HG03520 (cell line): ENCODE measurements around the gene FHL3.
"Not testable (repeated sequence)": the region's sequence is repeated elsewhere in the genome, so short reads cannot be mapped to it uniquely, and the experiment has no call there.

ENCODE experiments used
- ATAC-seq: cut with Tn5 transposase; IDR thresholded peaks from one replicate; pipeline ENCODE4 v1.9.1; 2021; ENCODE audit warnings: mild to moderate bottlenecking, moderate library complexity; ENCODE audit not compliant: unreplicated experiment

Gene FHL3

DNA sequence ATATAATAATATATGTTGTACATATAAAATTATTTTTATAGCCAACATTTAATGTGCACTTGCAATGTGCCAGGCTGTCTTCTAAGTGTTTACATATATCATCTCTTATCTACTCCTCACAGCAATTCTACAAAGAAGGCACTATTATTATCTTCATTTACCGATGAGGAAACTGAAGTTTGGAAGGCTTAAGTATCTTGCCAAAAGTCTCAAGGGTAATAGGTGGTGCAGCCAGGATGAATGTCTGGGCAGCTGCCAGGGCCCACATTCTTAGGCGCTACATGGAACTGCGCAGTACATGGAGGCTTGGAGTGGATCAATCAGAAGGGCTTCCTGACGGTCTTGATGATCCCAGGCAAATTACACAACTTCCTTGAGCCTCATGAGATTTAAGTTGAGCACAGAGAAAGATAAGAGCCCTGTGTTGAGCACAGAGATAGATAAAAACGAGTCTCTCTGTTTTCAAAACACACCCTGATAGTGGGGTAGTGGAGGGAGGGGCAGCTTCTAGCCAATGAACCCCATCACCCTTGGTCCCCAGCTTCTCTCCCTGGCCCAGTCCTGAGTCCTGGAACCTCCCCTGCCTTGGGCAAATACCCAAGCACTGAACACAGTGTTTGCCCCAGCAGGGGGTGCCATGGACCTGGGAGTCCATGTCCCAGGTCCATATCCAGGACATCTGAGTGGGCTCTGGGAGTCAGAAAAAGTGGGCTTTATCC is 32.1 kb upstream of the FHL3 start:
- no peak for ATAC-seq

- ATAC-seq, result no peak
Measured at GRCh38 chr1:38034871-38035270, 29.6 kb upstream of the FHL3 start.

- not testable (repeated sequence) for ATAC-seq
Measured at GRCh38 chr1:38032992-38033391, 27.7 kb upstream of the FHL3 start.

GRCh38 chr1:38031513-38031866 is 26.2 kb upstream of the FHL3 start:
- no peak for ATAC-seq

- no peak for ATAC-seq
Measured at GRCh38 chr1:38030596-38031512, 25.5 kb upstream of the FHL3 start.

GRCh38 chr1:38029685-38030511 is 24.6 kb upstream of the FHL3 start:
- no peak for ATAC-seq

GRCh38 chr1:38029081-38029681 is 23.9 kb upstream of the FHL3 start:
- no peak for ATAC-seq

- peak; percentile 5 for ATAC-seq
Measured at GRCh38 chr1:38028671-38029070, 23.4 kb upstream of the FHL3 start.

DNA sequence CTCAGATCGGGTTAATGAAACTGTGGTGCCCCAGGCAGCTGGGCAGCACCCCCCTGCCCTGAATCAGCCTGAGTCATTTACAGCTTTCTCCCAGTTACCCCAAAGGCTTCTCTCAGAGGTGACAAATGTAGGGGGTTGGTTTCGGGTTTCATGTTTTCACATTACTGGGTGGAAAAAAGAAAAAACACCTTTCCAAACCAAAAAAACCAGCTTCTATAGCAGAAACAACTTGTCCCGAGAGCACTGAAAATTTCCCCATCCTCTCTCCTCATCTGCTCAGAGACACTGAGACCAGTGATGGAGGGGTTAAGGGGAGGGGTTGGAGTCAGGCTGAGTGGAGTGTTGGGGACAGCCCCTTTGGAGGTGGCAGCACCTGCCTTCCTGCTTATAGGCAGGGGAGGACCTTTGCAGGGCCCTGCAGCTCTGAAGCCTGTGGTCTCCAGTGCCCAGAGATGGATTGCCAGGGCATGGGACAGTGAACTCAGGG is 22.8 kb upstream of the FHL3 start:
- ATAC-seq, result peak; percentile 65

GRCh38 chr1:38027201-38028104 is 22.1 kb upstream of the FHL3 start:
- no peak for ATAC-seq

DNA sequence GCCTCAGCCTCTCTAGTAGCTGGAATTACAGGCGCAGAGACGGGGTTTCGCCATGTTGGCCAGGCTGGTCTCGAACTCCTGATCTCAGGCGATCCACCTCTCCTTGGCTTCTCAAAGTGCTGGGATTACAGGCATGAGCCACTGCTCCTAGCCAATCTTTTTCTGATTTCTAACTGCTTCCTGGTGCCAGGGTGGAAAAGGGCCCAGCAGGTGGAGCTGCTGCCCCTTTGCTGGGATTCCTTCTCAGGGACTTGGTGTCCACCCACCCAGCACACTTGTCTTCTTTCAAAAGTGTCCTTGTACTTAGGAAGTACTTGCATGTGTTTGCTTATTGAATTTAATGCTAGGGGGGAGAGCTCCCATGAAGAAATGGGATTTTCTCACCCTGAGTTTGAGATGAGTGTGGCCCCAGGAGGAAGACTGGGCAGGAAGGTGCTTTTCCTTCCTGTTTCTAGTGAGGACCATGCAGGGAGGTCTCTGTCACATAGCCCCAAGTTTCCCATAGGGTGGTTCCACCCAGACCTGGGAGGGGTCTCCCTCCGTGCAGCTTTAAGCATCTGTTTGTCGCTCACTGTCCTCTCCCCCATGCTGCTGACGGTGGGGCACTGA is 21.4 kb upstream of the FHL3 start:
- ATAC-seq, result no peak

DNA sequence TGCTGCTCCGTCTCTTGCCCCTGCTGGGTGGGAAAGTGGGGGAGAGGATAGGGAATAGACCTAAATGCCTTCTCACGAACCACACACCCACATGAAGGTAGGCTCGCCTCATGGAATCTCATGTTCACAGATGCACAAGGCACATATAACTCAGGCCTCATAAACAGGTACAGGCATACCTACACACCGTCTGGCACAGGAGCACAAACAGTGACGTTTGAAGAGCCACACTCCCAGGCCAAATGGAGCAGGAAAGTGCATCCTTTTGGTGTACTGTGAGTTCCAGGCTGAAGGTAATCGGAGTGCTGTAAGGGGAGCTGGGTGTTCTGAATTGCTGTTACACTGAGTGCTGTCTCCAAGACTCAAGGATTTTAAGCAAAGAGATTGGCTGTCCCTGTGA is 20.4 kb upstream of the FHL3 start:
- no peak for ATAC-seq

- ATAC-seq, result no peak
Measured at GRCh38 chr1:38025233-38025632, 19.9 kb upstream of the FHL3 start.

DNA sequence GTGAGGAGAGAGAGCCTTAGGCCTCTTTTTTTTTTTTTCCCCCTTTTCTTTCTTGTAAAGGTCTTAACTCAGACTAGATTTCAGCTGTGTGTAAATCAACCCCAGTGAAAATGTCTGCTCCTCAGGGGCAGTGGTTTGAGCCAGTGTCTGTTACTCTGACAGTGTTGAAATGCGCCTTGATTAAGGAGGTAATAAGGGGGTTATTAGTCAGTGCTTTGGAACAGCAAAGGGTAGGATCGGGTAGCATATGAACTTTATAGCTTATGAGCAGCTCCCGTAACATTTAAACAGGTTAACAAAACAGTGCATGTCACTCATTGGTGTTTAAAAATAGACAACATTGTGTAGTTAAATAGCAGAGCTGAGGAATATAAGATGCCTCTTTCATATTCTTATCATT is 17.5 kb upstream of the FHL3 start:
- no peak for ATAC-seq

DNA sequence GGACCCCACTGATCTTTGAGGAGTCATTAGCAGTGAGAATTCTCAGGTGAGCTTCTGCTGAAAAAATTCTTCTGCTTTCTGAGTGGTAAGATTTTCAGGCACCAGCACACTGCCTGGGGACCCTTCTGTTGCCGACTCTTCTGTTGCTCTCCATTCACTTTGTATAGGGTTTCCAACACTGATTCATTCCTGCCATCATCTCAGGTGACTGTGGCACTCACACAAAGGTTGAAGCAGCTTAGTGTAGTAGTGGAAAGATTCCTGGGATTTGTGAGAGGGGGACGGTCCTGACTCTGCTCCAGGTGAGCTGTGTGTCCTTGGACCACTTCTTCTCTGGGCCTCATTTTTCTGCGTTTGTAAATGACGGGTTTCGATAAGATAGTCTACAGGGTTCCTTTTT is 16.7 kb upstream of the FHL3 start:
- ATAC-seq, result no peak

DNA sequence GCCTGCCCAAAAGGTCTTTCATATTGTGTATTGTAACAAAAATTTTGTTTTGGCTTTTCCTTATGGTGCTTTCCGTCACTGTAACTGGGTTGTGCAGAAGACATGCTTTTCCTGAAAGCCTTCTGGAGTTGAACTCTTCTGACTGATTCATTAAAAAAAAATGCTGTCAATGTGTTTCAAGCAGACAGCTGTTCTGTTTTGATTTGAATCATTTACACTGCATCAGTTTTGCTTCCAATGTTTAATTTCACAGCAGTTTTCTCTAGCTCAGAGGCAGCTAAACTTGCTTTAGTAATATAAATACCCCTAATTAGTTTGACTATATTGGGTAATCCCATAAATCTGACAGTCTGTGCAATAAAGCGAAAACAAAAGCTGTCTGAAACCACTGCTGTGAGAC is 15.1 kb upstream of the FHL3 start:
- no peak for ATAC-seq

DNA sequence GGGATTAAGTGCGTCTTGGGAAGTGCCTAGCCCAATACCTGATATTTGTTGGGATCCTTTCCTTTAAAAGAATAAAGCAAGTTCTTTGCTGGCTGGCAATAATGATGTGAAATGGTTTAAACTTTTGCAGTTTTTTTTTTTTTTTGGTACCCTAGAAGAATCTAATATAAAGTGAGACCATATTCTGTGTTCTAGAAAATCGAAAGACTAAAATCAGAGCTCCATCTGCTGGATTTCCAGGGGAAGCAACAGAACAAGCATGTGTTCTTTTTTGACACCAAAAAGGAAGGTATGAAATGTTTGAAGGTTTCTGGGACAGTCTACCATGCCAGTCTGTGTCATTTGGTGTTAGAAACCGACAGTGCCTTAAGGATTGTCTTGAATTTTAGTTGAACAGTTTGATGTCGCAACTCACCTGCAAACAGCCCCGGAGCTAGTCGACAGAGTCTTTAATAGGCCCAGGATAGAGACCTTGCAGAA is 13.6 kb upstream of the FHL3 start:
- ATAC-seq, result no peak

- ATAC-seq, result no peak
Measured at GRCh38 chr1:38015978-38016725, 10.8 kb upstream of the FHL3 start.
